ENCODE measurements around the gene KCTD17.

Gene KCTD17

GRCh38 chr22:37083914-37084313, 32.4 kb downstream of the KCTD17 start:
- no peak for TF ChIP-seq POLR2AphosphoS5 (IDR thresholded peaks at IDR 0.05; ENCODE audit: low read depth, low read length)
- no peak for TF ChIP-seq FOXP2 (optimal IDR thresholded peaks at IDR 0.05; ENCODE audit: borderline replicate concordance, extremely low read depth, extremely low read length, insufficient read depth)
- no peak for TF ChIP-seq SIN3A (IDR thresholded peaks at IDR 0.05; ENCODE audit: borderline replicate concordance, insufficient read depth, low read length)
- TF ChIP-seq TAF1 (IDR thresholded peaks at IDR 0.05; ENCODE audit: borderline replicate concordance, insufficient read depth, low read length) = no peak
- no peak for TF ChIP-seq REST (IDR thresholded peaks at IDR 0.05; ENCODE audit: insufficient read depth in 1 of 2, low read depth in 2 of 2, low read length in 2 of 2)

GRCh38 chr22:37084385-37084784, 32.8 kb downstream of the KCTD17 start:
- TF ChIP-seq FOXP2 (optimal IDR thresholded peaks at IDR 0.05; ENCODE audit: borderline replicate concordance, extremely low read depth, extremely low read length, insufficient read depth) = no peak
- TF ChIP-seq SIN3A (IDR thresholded peaks at IDR 0.05; ENCODE audit: borderline replicate concordance, insufficient read depth, low read length) = no peak
- TF ChIP-seq TAF1 (IDR thresholded peaks at IDR 0.05; ENCODE audit: borderline replicate concordance, insufficient read depth, low read length) = no peak

DNA sequence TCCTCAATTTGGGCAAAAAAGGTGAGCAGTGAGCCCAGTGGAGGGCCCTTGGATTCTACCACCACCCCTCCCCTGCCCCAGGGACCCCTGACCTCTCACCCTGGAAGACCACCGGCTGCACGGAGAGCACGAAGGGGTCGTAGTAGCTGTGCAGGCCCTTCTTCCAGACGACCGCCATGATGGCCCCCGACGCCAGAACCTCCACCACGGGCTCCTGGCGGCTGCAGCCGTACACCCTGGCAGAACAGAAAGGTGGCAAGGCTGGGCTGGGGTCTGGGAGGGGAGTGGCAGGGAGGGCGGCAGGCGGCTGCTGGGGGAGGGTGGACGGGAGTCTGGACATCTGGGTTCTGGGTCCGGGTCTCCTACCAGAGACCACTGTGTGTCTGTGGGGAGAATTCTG, 34.6 kb downstream of the KCTD17 start:
- TF ChIP-seq REST (IDR thresholded peaks at IDR 0.05; ENCODE audit: insufficient read depth in 1 of 2, low read depth in 2 of 2, low read length in 2 of 2) (no peak), FOXP2 (optimal IDR thresholded peaks at IDR 0.05; ENCODE audit: borderline replicate concordance, extremely low read depth, extremely low read length, insufficient read depth) (no peak), SIN3A (IDR thresholded peaks at IDR 0.05; ENCODE audit: borderline replicate concordance, insufficient read depth, low read length) (no peak), POLR2AphosphoS5 (IDR thresholded peaks at IDR 0.05; ENCODE audit: low read depth, low read length) (no peak), TAF1 (IDR thresholded peaks at IDR 0.05; ENCODE audit: borderline replicate concordance, insufficient read depth, low read length) (no peak)

GRCh38 chr22:37088108-37088605, 36.6 kb downstream of the KCTD17 start:
- TF ChIP-seq TAF1 (IDR thresholded peaks at IDR 0.05; ENCODE audit: borderline replicate concordance, insufficient read depth, low read length) = no peak
- no peak for TF ChIP-seq FOXP2 (optimal IDR thresholded peaks at IDR 0.05; ENCODE audit: borderline replicate concordance, extremely low read depth, extremely low read length, insufficient read depth)
- no peak for TF ChIP-seq SIN3A (IDR thresholded peaks at IDR 0.05; ENCODE audit: borderline replicate concordance, insufficient read depth, low read length)
- no peak for TF ChIP-seq POLR2AphosphoS5 (IDR thresholded peaks at IDR 0.05; ENCODE audit: low read depth, low read length)

- no peak for TF ChIP-seq TAF1 (IDR thresholded peaks at IDR 0.05; ENCODE audit: borderline replicate concordance, insufficient read depth, low read length)
- TF ChIP-seq SIN3A (IDR thresholded peaks at IDR 0.05; ENCODE audit: borderline replicate concordance, insufficient read depth, low read length) = no peak
- no peak for TF ChIP-seq POLR2AphosphoS5 (IDR thresholded peaks at IDR 0.05; ENCODE audit: low read depth, low read length)
- no peak for TF ChIP-seq REST (IDR thresholded peaks at IDR 0.05; ENCODE audit: insufficient read depth in 1 of 2, low read depth in 2 of 2, low read length in 2 of 2)
- TF ChIP-seq FOXP2 (optimal IDR thresholded peaks at IDR 0.05; ENCODE audit: borderline replicate concordance, extremely low read depth, extremely low read length, insufficient read depth) = no peak
These were observed 37.3 kb downstream of the KCTD17 start for GRCh38 chr22:37088750-37089408.

DNA sequence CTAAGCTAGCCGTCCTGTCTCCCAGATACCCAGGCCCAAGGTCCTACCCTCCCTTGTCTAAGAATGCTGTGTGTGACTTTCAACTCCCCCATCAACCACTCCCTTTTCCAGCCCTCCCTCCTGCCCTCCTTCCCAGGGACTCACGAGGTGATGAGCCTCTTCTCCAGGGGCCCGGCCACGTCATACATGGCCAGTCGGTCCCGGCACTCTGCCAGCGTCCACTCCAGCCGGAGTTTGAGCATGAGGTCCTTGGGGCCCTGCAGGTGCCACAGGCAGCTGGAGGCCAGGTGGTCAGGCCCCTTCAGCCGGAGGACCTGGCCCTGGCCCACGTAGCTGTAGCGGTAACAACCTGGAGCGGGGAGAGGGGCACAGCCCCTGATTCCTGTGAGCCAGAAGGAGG, 37.9 kb downstream of the KCTD17 start:
- TF ChIP-seq SIN3A (IDR thresholded peaks at IDR 0.05; ENCODE audit: borderline replicate concordance, insufficient read depth, low read length) = no peak
- TF ChIP-seq REST (IDR thresholded peaks at IDR 0.05; ENCODE audit: insufficient read depth in 1 of 2, low read depth in 2 of 2, low read length in 2 of 2) = no peak
- no peak for TF ChIP-seq POLR2AphosphoS5 (IDR thresholded peaks at IDR 0.05; ENCODE audit: low read depth, low read length)
- no peak for TF ChIP-seq TAF1 (IDR thresholded peaks at IDR 0.05; ENCODE audit: borderline replicate concordance, insufficient read depth, low read length)
- no peak for TF ChIP-seq FOXP2 (optimal IDR thresholded peaks at IDR 0.05; ENCODE audit: borderline replicate concordance, extremely low read depth, extremely low read length, insufficient read depth)

Data from PFSK-1 (cell line).